ENCODE measurements around the gene ATXN7L3. TPM values are rescaled to one million over a fixed set of nuclear protein-coding genes. Genes with fewer than 3 reads are reported as not detected.

Gene ATXN7L3
- polyA plus RNA-seq, 3 donors: 8.5 to 60.9 (median 9.9) TPM

DNA sequence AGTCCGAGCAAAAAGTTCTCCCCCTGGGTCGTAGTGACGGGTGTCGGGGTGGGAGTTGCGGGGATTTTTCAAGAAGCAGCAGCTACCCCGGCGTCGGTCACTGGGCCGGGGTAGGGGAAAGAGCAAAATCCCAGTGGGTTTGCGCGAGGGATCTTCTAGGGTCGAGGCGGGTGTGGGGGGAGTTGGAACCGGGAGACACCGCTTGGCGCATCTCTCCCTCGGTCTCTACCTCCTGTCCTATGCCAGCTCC is 22.1 kb upstream of the ATXN7L3 start:
- no peak for DNase-seq
- TF ChIP-seq, protein P1, sequence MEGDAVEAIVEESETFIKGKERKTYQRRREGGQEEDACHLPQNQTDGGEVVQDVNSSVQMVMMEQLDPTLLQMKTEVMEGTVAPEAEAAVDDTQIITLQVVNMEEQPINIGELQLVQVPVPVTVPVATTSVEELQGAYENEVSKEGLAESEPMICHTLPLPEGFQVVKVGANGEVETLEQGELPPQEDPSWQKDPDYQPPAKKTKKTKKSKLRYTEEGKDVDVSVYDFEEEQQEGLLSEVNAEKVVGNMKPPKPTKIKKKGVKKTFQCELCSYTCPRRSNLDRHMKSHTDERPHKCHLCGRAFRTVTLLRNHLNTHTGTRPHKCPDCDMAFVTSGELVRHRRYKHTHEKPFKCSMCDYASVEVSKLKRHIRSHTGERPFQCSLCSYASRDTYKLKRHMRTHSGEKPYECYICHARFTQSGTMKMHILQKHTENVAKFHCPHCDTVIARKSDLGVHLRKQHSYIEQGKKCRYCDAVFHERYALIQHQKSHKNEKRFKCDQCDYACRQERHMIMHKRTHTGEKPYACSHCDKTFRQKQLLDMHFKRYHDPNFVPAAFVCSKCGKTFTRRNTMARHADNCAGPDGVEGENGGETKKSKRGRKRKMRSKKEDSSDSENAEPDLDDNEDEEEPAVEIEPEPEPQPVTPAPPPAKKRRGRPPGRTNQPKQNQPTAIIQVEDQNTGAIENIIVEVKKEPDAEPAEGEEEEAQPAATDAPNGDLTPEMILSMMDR (IDR thresholded peaks at IDR 0.05): no peak
- H3K27ac Mint-ChIP-seq: peak overlapping the region; percentile 89 to 96 (median 94)
- peaks cover 37% of the 10 kb centered on the region for H3K79me2 ChIP-seq (ENCODE audit: insufficient read depth, low read length)
- H3K4me3 Mint-ChIP-seq: peak overlapping the region; percentile 95 to 97
- peaks cover 0 to 2% (median 0%) of the 10 kb centered on the region in 7 donors for H3K9me3 Mint-ChIP-seq
- H3K27me3 Mint-ChIP-seq (ENCODE audit: low read depth in 3 of 3): peaks cover 5 to 15% (median 9%) of the 10 kb centered on the region in 3 donors
- H4K20me1 ChIP-seq (ENCODE audit: insufficient read depth, low read length): peaks cover 15% of the 10 kb centered on the region
- 0% methylated on average over 6 of the region's 17 CpGs for WGBS (ENCODE audit: insufficient coverage)
- peaks cover 4 to 6% of the 10 kb centered on the region in 2 donors for H3K36me3 Mint-ChIP-seq
- peaks cover 0 to 1% of the 10 kb centered on the region in 2 donors for H3K36me3 ChIP-seq (replicated peaks in 1 of 2; ENCODE audit: control insufficient read depth in 1 of 2, insufficient read depth in 2 of 2, low read length in 2 of 2)
- H3K9ac ChIP-seq (ENCODE audit: insufficient read depth, low read length, poor library complexity, severe bottlenecking): peak overlapping the region; percentile 82
- no peaks in the 10 kb centered on the region for H3K27me3 ChIP-seq (ENCODE audit: control insufficient read depth in 2 of 2, insufficient read depth in 2 of 2, low read length in 2 of 2)
- peaks cover 25 to 30% of the 10 kb centered on the region in 2 donors for H3K4me1 ChIP-seq (ENCODE audit: control insufficient read depth in 1 of 2, insufficient read depth in 2 of 2, low read length in 2 of 2)
- H3K9me3 ChIP-seq (replicated peaks in 1 of 2; ENCODE audit: control insufficient read depth in 1 of 2, insufficient read depth in 1 of 2, low read length in 2 of 2): no peaks in the 10 kb centered on the region
- peak overlapping the region; percentile 100 for H3K4me2 ChIP-seq (replicated peaks; ENCODE audit: extremely low read depth, low read length, poor library complexity, severe bottlenecking)
- peak overlapping the region; percentile 85 for H2AFZ ChIP-seq (ENCODE audit: insufficient read depth, low read depth, low read length, poor library complexity, severe bottlenecking)
- peaks cover 25% of the 10 kb centered on the region for H3K4me1 Mint-ChIP-seq
- H3K4me3 ChIP-seq (replicated peaks in 1 of 3; ENCODE audit: low read depth in 2 of 3, low read length in 3 of 3): peak overlapping the region; percentile 90 to 95 (median 92)
- intact Hi-C loops (cut with micrococcal nuclease): no loop called here
- H3K27ac ChIP-seq (ENCODE audit: low read depth in 1 of 2, low read length in 2 of 2): peak overlapping the region; percentile 83 to 87

DNA sequence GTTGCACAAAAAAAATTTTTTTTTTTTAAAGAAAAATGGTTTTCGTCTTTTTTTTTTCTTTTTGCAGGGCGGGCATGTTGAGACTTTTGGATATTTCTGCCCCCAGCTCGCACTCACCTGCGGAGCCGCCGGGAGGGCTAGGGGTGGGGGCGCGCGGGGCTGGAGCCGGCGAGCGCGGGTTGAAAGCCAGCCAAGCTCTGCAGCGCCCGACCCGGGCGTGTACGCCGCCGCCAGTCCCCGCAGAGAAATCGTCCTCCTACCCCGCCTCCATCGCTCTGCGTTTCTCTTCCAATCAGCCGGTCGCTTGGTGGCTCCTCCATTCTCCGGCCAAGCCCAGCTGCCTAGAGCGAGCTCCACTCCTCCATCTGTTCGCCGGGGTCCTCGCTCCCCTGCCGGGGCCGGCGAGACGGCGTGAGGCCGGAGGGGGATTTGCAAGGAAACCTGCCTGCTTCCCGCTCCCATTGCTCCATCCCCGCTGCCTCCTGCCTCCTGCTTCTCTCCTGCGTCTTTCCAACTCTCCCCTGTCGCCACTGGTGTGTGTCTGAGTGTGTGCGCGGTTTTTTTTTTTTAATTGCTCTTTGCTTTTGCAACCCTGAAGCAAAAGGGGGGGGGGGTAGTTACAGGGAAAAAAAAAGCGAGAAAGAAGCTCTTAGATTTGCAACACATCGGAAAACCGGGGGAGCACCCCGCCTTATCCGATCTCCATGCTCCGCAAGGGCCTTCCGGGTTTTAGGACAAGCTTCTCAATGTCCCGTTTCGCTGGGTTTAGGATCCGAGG is 21.6 kb upstream of the ATXN7L3 start:
- peaks cover 5 to 6% of the 10 kb centered on the region in 2 donors for H3K36me3 ChIP-seq (replicated peaks in 1 of 2; ENCODE audit: control insufficient read depth in 1 of 2, insufficient read depth in 2 of 2, low read length in 2 of 2)
- WGBS (ENCODE audit: insufficient coverage): under 1% methylated on average over 36 of the region's 54 CpGs

More for the DNA sequence above, 21.6 kb upstream of the ATXN7L3 start:
- TF ChIP-seq, protein P1 (IDR thresholded peaks at IDR 0.05): no peak
- H3K9me3 ChIP-seq (replicated peaks in 1 of 2; ENCODE audit: control insufficient read depth in 1 of 2, insufficient read depth in 1 of 2, low read length in 2 of 2): no peaks in the 10 kb centered on the region
- peaks cover 9 to 11% of the 10 kb centered on the region in 2 donors for H3K36me3 Mint-ChIP-seq
- H3K9me3 Mint-ChIP-seq: peaks cover 0 to 2% (median 0%) of the 10 kb centered on the region in 7 donors
- no peaks in the 10 kb centered on the region for H3K27me3 ChIP-seq (ENCODE audit: control insufficient read depth in 2 of 2, insufficient read depth in 2 of 2, low read length in 2 of 2)
- H3K4me2 ChIP-seq (replicated peaks; ENCODE audit: extremely low read depth, low read length, poor library complexity, severe bottlenecking): peak overlapping the region; percentile 100
- peaks cover 30 to 35% of the 10 kb centered on the region in 2 donors for H3K4me1 ChIP-seq (ENCODE audit: control insufficient read depth in 1 of 2, insufficient read depth in 2 of 2, low read length in 2 of 2)
- peak overlapping the region; percentile 90 to 95 (median 92) for H3K4me3 ChIP-seq (replicated peaks in 1 of 3; ENCODE audit: low read depth in 2 of 3, low read length in 3 of 3)
- peak overlapping the region; percentile 95 to 97 for H3K4me3 Mint-ChIP-seq
- H3K27ac ChIP-seq (ENCODE audit: low read depth in 1 of 2, low read length in 2 of 2): peak overlapping the region; percentile 83 to 87
- intact Hi-C loops (cut with micrococcal nuclease): no loop called here
- H3K27me3 Mint-ChIP-seq (ENCODE audit: low read depth in 3 of 3): peaks cover 5 to 15% (median 9%) of the 10 kb centered on the region in 3 donors
- peak overlapping the region; percentile 89 to 96 (median 94) for H3K27ac Mint-ChIP-seq
- H2AFZ ChIP-seq (ENCODE audit: insufficient read depth, low read depth, low read length, poor library complexity, severe bottlenecking): peak overlapping the region; percentile 85
- peaks cover 20% of the 10 kb centered on the region for H4K20me1 ChIP-seq (ENCODE audit: insufficient read depth, low read length)
- H3K79me2 ChIP-seq (ENCODE audit: insufficient read depth, low read length): peaks cover 42% of the 10 kb centered on the region
- H3K9ac ChIP-seq (ENCODE audit: insufficient read depth, low read length, poor library complexity, severe bottlenecking): peak overlapping the region; percentile 82
- DNase-seq: peak; percentile 42 to 71 (median 53)
- H3K4me1 Mint-ChIP-seq: peaks cover 30% of the 10 kb centered on the region
